Amygdala (tissue), 56 donors: ENCODE data around the gene VRK1.
A peak's percentile ranks its signal among the peaks of the same experiment; 100 is the strongest.
"Not testable (repeated sequence)": the region's sequence is repeated elsewhere in the genome, so short reads cannot be mapped to it uniquely, and the experiment has no call there.

Experiments used
- DNase-seq, 56 donors: peaks; one replicate each; lab custom pipeline; 2025; lab: John Stamatoyannopoulos, UW

VRK1 gene

DNA sequence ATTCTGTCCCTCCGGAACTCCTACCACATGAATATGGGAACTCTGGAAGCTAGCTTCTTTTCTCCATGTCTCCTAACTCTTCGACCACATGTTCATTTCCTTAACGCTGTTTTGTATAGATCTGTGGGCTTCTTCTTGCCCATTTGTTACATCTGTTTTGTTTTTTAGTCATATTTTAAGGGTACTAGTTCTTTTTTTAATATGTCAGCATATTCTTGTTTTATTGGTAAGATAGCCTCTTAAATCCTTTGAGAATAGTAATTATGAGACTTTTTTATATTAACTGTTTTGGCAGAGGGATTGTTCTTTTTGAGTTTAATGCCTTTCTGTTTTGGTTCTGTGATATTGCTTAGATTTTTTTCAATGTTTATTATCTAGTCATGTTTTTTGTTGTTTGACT, 70.5 kb downstream of the VRK1 start:
- no peak for DNase-seq

- DNase-seq = no peak
Observed at GRCh38 chr14:96874127-96874526, 76.9 kb downstream of the VRK1 start.

DNA sequence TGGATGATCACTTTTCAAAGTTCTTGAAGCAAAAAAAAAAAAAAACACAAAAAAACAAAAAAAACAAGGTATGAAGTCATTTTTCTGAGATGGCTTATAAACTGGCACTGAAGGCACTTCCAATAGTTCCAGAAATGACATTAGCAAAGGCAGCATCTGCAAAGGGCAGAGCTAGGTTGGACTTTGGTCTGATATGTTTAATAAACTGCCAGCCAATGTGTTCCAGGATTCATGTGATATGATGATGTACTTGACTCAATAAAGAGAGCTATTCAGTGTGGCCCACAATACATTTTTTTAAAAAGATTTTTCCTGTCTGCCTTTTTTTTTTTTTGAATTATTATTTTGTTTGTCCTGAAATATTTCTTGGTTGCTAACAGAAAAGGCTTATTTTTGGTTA, 79.6 kb downstream of the VRK1 start:
- no peak for DNase-seq

- DNase-seq = no peak
Observed at GRCh38 chr14:96881713-96882112, 84.5 kb downstream of the VRK1 start.

DNA sequence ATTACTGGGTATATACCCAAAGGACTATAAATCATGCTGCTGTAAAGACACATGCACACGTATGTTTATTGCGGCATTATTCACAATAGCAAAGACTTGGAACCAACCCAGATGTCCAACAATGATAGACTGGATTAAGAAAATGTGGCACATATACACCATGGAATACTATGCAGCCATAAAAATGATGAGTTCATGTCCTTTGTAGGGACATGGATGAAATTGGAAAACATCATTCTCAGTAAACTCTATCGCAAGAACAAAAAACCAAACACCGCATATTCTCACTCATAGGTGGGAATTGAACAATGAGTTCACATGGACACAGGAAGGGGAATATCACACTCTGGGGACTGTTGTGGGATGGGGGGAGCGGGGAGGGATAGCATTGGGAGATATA, 86.8 kb downstream of the VRK1 start:
- DNase-seq = not testable (repeated sequence)

DNA sequence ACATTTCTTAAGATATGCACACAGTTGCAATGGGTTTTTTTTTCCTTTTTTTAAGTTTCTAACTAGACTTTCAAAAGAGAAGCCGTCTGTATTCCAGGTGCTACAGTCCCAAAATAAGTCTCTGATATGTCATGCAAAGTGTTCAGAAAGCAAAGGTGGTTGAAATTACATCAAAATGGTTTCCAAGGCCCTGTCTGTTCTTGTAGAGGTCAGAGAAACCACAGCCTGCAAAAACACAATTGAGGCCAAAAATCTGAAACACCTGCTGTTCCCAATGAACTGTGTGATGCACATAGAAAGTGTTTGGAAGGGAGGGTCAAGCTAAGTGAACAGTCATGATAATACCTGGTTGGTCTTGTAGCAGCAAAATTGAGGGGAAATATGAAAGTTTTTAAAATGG, 91.0 kb downstream of the VRK1 start:
- no peak for DNase-seq

GRCh38 chr14:96888593-96888992, 91.4 kb downstream of the VRK1 start:
- no peak for DNase-seq

GRCh38 chr14:96889091-96889490, 91.9 kb downstream of the VRK1 start:
- no peak for DNase-seq

DNA sequence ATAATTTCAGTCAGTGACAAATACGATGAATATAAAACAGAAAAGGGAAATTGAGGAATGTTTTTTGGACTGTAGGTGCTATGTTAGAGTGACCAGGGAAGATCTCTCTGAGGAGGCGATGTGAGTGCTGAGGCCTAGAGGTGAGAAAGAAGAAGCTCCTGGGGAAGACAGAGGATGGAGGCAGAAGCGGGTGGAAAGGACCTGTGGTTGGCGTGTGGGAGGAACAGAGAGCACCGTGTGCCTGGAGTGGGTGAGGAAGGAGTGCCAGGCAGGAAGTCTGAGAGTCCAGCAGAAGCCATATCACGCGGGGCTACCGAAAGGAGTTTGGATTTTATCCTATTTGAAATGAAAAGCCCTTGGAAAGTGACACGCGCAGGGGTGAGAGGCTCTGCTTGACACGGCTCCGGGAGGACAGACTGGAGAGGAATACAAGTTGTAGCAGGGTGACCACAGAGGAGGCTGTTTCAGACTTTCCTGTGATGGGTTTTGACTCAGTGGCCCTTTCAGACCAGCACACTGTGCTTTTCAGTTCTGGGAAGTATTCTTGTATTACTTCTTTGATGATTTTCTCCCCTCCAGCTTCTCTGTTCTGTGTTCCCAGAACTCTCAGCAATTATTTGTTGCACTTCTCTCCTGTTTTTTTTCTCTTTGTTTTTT, 96.9 kb downstream of the VRK1 start:
- no peak for DNase-seq

DNA sequence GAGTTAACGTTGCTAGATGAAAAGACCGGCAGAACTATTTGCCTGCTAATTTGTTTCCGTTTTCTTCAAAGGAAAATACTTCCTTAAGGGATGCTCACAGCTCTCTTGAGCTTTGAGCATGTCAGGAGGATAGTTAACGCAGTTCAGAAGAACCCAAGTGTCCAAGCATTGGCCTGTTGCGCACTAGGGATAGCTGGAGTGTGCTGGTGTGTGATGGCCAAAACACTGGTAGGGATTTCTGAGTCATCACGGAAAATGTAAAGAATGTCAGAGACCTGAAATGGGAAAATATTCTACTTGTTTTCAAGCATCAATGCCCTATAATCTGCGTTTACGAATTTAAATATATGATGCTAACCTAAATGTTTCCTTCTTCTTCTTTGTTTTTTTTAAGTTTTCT, 97.8 kb downstream of the VRK1 start:
- DNase-seq = no peak

- DNase-seq = no peak
Observed at GRCh38 chr14:96895658-96896271, 98.6 kb downstream of the VRK1 start.

DNA sequence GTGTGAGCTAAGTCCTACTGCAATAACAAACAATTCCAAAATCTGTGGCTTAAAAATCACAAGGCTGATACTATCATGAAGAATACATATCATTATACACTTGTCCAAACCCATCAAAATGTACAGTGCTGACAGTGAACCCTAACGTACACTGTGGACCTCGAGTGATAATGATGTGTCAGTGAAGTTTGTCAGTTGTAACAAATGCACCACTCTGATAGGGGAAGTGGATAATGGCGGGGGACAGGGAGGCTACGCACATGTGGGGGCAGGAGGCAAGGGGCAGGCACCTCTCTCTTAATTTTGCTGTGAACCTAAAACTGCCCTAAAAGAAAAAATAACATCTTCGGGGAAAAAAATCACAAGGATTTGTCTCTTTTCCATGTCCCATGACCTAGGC, 100.0 kb downstream of the VRK1 start:
- no peak for DNase-seq

- DNase-seq = no peak
Observed at GRCh38 chr14:96901227-96901626, 104.0 kb downstream of the VRK1 start.

DNA sequence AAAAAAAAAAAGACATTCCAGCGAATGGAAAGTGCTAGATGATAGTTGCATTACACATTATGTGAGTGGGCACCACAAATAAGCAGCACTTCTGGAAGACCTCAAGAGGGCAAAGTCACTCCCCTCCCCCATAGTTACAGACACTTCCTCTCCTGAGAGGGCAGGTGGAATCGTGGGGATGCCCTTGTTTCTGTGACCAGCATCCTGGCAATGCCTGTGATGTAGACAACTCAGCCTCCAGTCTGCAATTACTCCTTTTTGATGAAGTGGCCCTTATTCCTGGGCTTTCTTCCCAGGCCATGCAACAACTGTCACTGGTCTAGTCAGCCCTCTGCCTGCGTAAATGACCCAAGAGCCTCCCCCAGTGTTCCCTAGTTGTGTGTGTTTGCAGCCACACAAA, 104.8 kb downstream of the VRK1 start:
- no peak for DNase-seq

- DNase-seq = no peak
Observed at GRCh38 chr14:96903444-96904023, 106.4 kb downstream of the VRK1 start.

DNA sequence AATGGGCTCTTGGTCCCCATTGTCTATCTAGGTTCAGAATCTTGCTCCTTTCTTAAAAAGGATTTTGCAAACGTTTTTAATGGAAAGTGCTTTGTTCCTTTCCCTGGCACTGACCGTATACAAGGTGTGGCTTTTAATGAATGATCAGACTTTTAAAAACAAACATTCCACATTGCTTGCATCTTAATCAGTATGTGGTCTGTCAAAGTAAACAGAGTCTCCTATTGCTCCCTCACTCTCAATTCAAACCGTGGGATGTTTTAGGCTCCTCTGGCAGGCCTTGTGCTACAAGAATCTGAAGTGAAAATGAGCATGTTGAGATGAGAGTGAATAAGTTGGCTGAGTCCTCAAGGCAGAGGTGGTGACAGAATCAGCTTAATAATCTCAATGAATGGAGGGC, 107.0 kb downstream of the VRK1 start:
- no peak for DNase-seq

GRCh38 chr14:96905065-96905464, 107.9 kb downstream of the VRK1 start:
- no peak for DNase-seq

DNA sequence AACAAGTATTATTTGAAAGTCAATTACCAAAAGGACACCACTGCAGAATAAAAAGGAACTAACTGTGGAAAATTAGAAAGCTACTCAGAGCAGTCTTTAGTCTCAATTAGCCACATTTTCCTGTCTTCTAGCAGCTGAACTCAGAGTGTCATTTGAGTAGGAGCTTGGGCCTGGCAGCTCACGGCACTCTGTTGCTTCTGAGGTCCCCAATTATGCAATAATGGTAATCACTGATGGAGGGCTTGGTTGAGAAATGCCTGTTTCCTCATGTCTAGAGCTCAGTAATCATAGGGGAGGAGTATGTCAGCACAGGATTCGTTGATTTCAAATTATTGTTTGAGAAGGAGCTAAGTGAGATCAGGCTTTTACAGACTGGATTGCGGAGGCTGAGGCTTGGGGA, 108.6 kb downstream of the VRK1 start:
- no peak for DNase-seq

GRCh38 chr14:96906434-96906833, 109.3 kb downstream of the VRK1 start:
- DNase-seq = no peak

- no peak for DNase-seq
Observed at GRCh38 chr14:96909841-96910364, 112.7 kb downstream of the VRK1 start.

DNA sequence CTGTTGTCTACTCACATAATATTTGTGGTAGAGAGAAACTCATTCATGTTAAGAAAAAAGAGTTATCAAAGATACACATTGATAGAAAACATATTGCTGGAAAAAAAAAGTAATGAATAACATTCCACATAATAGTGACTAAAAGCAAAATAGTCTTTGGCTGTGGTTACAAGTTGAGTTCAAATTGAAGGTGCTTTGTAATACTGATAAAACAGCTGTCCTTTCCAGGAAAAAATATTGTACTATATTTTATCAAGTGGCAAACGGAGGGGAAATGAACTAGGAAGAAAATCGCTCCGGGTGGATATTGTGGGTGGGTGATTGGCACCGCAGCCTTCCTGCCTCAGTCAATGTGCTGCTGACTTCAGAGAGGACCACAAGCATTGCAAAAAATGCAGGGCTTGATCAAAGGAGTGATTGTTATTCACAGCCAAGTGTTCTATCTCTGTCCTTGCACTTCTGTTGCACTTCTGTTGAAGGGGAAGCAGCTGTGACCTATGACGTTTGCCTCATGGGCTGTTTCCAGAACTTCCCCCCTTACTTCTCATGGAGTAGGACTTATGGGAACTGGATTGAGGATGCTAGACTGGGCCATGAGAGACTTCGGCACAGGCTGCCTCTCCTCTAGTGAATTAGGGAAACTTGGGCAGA, 114.4 kb downstream of the VRK1 start:
- peak in 1 of 56 donors; percentile 2 for DNase-seq
